ENCODE measurements around the gene GAPDHS. TPM values are rescaled to one million over a fixed set of nuclear protein-coding genes. Genes with fewer than 3 reads are reported as not detected.

Gene GAPDHS
- total and polyA plus RNA-seq, 2 of the 4 experiments (the other 2 are of a cell fraction) = not detected

GRCh38 chr19:35508129-35508528 is 25.1 kb upstream of the GAPDHS start:
- in situ Hi-C loops (cut with MboI; ENCODE audit: low sequenced_read_pairs) (no loop called here), dilution Hi-C loops (cut with HindIII; ENCODE audit: low sequenced_read_pairs, unreplicated experiment) (no loop called here), intact Hi-C loops (cut with micrococcal nuclease) (no loop called here)
- no peak overlapping the region for H3K27ac ChIP-seq (ENCODE audit: insufficient read depth, low read length)
- no peak overlapping the region for H2AK5ac ChIP-seq (ENCODE audit: low read depth, low read length)
- H2BK20ac ChIP-seq (ENCODE audit: low read depth, low read length) = no peak overlapping the region
- POLR2A ChIA-PET (ENCODE audit: unreplicated experiment) = no interaction called here
- no peak overlapping the region for H2BK5ac ChIP-seq (ENCODE audit: low read depth, low read length, poor library complexity, severe bottlenecking)
- H4K5ac ChIP-seq (ENCODE audit: low read depth, low read length) = no peak overlapping the region
- no peak overlapping the region for H3K18ac ChIP-seq (ENCODE audit: low read depth, low read length)
- H3K4me1 ChIP-seq (ENCODE audit: control insufficient read depth, insufficient read depth, low read length) = no peaks in the 10 kb centered on the region; the same call in 1 of the 2 replicates
- no peak for TF ChIP-seq NFE2L2 (IDR thresholded peaks at IDR 0.05; ENCODE audit: low read depth, low read length)
- no peak for TF ChIP-seq ELK1 (IDR thresholded peaks at IDR 0.05; ENCODE audit: borderline replicate concordance, low read depth, low read length)
- TF ChIP-seq CTCF (conservative IDR thresholded peaks at IDR 0.05; ENCODE audit: low read depth, low read length) = no peak
- no peak for TF ChIP-seq FOS (IDR thresholded peaks at IDR 0.05; ENCODE audit: low read depth, low read length)
- no peak for TF ChIP-seq SMC3 (IDR thresholded peaks at IDR 0.05; ENCODE audit: low read depth, low read length)
- no peak for TF ChIP-seq RAD21 (IDR thresholded peaks at IDR 0.05; ENCODE audit: low read length)
- no peak for TF ChIP-seq RCOR1 (IDR thresholded peaks at IDR 0.05; ENCODE audit: insufficient replicate concordance, low read length)
- no peak for TF ChIP-seq CEBPB (IDR thresholded peaks at IDR 0.05; ENCODE audit: low read depth, low read length)
- TF ChIP-seq CHD1 (IDR thresholded peaks at IDR 0.05; ENCODE audit: low read depth, low read length) = no peak
- no peak for TF ChIP-seq BHLHE40 (IDR thresholded peaks at IDR 0.05; ENCODE audit: low read depth, low read length)
- TF ChIP-seq MAFK (IDR thresholded peaks at IDR 0.05; ENCODE audit: low read depth, low read length) = no peak
- no peak overlapping the region for H3K9ac ChIP-seq (ENCODE audit: low read depth, low read length)
- WGBS, 2 experiments (ENCODE audit: extremely low coverage in 2 of 2, insufficient read length in 1 of 2) = no CpG with 5 or more reads among the region's 3 CpGs
- no peaks in the 10 kb centered on the region for H4K20me1 ChIP-seq (ENCODE audit: insufficient read depth, low read length)
- no peak overlapping the region for H2AFZ ChIP-seq (replicated peaks; ENCODE audit: low read length, poor library complexity)
- H3K9me3 ChIP-seq (ENCODE audit: control insufficient read depth, insufficient read depth, low read length) = no peaks in the 10 kb centered on the region
- no peaks in the 10 kb centered on the region for H3K79me1 ChIP-seq (ENCODE audit: low read depth in 1 of 2, low read length in 2 of 2)
- CTCF ChIA-PET = interaction anchor here (1.3 kb wide), 1 partner anchor 13 kb away, joined by 5 read pairs; no protein-coding TSS in a partner anchor
- H4K91ac ChIP-seq (ENCODE audit: insufficient read depth, low read depth, low read length) = no peak overlapping the region
- DNase-seq (no peak), ATAC-seq (ENCODE audit: low read depth) (no peak)
- no peak overlapping the region for H4K8ac ChIP-seq (ENCODE audit: low read depth in 2 of 2, low read length in 2 of 2)
- no peak overlapping the region for H3K4ac ChIP-seq (ENCODE audit: low read depth, low read length)
- H2BK15ac ChIP-seq (ENCODE audit: low read depth, low read length) = no peak overlapping the region
- no peaks in the 10 kb centered on the region for H3K36me3 ChIP-seq (ENCODE audit: control insufficient read depth, insufficient read depth, low read length)
- no peak overlapping the region for H2AK9ac ChIP-seq (replicated peaks; ENCODE audit: low read depth, low read length, poor library complexity)
- H2BK120ac ChIP-seq (ENCODE audit: low read depth, low read length) = no peak overlapping the region
- H3K27me3 ChIP-seq (ENCODE audit: control insufficient read depth, insufficient read depth, low read length) = peaks cover 79% of the 10 kb centered on the region
- no peak overlapping the region for H3K56ac ChIP-seq (ENCODE audit: extremely low read depth, insufficient read depth, low read length)
- H3K9me1 ChIP-seq (ENCODE audit: insufficient read depth, low read length) = no peaks in the 10 kb centered on the region; the same call in 1 of the 2 replicates
- H3K4me2 ChIP-seq (ENCODE audit: low read depth, low read length) = no peak overlapping the region
- no peak overlapping the region for H3K14ac ChIP-seq (replicated peaks; ENCODE audit: low read depth, low read length)
- H3K23ac ChIP-seq (ENCODE audit: low read depth, low read length) = no peak overlapping the region
- BruUV-seq (replicated peaks) = no TSS peak
- H3K4me3 ChIP-seq (ENCODE audit: insufficient read depth, low read depth, low read length) = no peak overlapping the region
